ENCODE data around the gene IRF1. TPM values are rescaled to one million over a fixed set of nuclear protein-coding genes. Genes with fewer than 3 reads are reported as not detected.

IRF1 gene
- total RNA-seq, 1 donor from 2014 or later = 155 TPM

DNA sequence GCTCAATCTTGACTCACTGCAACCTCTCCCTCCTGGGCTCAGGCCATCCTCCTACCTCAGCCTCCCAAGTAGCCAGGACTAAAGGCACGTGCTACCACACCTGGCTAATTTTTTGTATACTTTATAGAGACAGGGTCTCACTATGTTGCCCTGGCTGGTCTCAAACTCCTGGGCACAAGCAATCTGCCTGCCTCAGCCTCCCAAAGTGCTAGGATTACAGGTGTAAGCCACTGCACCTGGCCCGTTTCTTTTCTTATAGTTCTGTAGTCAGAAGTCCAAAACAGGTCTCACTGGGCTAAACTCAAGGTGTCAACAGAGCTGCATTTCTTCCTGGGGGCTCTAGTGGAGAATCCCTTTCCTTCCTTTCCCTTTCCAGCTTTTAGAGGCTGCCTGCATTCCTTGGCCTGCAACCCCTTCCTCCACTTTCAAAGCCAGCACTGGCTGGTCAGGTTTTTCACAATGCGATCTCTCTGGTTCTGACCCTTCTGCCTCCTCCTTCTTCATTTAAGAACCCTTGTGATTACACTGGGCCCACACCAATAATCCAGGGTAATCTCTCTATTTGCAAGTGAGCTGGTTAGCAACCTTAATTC is 16.3 kb downstream of the IRF1 start:
- no peaks in the 10 kb centered on the region for H3K27me3 Mint-ChIP-seq (ENCODE audit: low read depth)

DNA sequence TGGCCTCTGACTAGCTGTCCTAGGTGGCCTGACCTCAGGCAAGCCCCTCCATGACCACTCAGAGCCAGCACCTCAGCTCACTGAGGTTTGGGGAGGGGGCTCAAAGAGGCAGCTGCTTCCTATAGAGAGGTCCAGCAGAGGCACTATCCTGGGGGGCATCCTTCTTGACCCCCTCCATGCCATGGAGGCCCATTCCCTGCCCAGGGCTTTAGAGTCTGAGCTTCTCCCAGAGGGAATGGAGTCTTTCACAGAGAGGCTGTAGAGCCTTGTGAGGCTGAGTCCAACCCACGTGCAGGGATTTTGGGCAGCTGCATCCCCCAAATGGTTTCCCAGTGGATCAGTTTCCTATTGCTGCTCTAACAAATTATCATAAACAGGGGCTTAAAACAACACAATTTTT is 16.9 kb downstream of the IRF1 start:
- Mint-ChIP-seq H3K36me3 (ENCODE audit: low read depth) (peaks cover 24% of the 10 kb centered on the region), H3K4me1 (ENCODE audit: low read depth) (peaks cover 56% of the 10 kb centered on the region), H3K27me3 (ENCODE audit: low read depth) (no peaks in the 10 kb centered on the region), H3K27ac (peak overlapping the region; percentile 94), H3K4me3 (ENCODE audit: low read depth) (no peak overlapping the region), H3K9me3 (no peaks in the 10 kb centered on the region)
- DNase-seq (ENCODE audit: low spot score) = no peak
- intact Hi-C loops (cut with micrococcal nuclease) = loop anchor here (2.0 kb wide), 1 partner anchor 15 kb away; no protein-coding TSS in a partner anchor

More for the DNA sequence above, 16.3 kb downstream of the IRF1 start:
- peaks cover 18% of the 10 kb centered on the region for H3K36me3 Mint-ChIP-seq (ENCODE audit: low read depth)
- no peak for DNase-seq (ENCODE audit: low spot score)
- peaks cover 51% of the 10 kb centered on the region for H3K4me1 Mint-ChIP-seq (ENCODE audit: low read depth)
- peak overlapping the region; percentile 44 for H3K27ac Mint-ChIP-seq
- intact Hi-C loops (cut with micrococcal nuclease) = no loop called here
- H3K9me3 Mint-ChIP-seq = no peaks in the 10 kb centered on the region
- no peak overlapping the region for H3K4me3 Mint-ChIP-seq (ENCODE audit: low read depth)

DNA sequence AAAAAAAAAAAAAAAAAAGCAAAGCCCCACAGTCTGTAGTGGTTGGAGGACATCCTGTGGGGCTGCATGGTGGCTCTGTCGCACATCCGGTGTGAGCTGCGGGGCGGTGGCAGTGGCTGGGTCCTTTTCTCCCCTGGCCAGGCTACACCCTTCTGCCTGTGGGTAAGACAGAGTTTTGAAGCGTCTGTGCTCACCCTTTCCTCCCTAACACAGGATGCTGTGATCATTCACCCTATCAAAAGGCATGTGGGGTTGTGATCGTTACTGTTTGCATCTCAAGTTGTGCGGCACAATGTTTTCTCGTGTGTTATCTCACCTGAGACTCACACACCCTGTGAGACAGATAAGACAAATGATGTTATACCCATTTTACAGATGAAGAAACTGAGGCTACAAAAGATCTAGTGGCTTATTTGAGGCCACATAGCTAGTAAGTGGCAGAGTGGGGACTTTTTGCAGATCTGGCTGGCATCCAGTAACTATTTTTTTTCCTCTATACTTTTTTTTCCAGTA is 17.5 kb downstream of the IRF1 start:
- peak overlapping the region; percentile 94 for H3K27ac Mint-ChIP-seq
- intact Hi-C loops (cut with micrococcal nuclease) = loop anchor here (2.0 kb wide), 1 partner anchor 14 kb away; no protein-coding TSS in a partner anchor
- peaks cover 58% of the 10 kb centered on the region for H3K4me1 Mint-ChIP-seq (ENCODE audit: low read depth)
- H3K4me3 Mint-ChIP-seq (ENCODE audit: low read depth) = peak overlapping the region; percentile 51
- peak; percentile 86 for DNase-seq (ENCODE audit: low spot score)
- H3K27me3 Mint-ChIP-seq (ENCODE audit: low read depth) = no peaks in the 10 kb centered on the region
- H3K36me3 Mint-ChIP-seq (ENCODE audit: low read depth) = peaks cover 27% of the 10 kb centered on the region
- no peaks in the 10 kb centered on the region for H3K9me3 Mint-ChIP-seq

DNA sequence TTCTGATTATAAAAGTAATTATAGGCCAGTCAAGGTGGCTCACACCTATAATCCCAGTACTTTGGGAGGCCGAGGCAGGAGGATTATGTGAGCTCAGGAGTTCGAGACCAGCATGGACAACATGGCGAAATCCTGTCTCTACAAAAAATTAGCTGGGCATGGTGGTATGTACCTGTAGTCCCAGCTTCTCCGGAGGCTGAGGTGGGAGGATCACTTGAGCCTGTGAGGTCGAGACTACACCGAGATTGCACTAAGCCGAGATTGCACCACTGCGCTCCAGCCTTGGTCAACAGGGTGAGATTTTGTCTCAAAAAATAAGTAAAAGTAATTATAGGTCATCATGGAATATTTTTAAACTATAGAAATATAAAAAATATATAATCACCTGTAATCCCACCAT is 18.1 kb downstream of the IRF1 start:
- Mint-ChIP-seq H3K4me1 (ENCODE audit: low read depth) (peaks cover 63% of the 10 kb centered on the region), H3K9me3 (no peaks in the 10 kb centered on the region), H3K27me3 (ENCODE audit: low read depth) (no peaks in the 10 kb centered on the region), H3K4me3 (ENCODE audit: low read depth) (no peak overlapping the region), H3K27ac (no peak overlapping the region), H3K36me3 (ENCODE audit: low read depth) (peaks cover 27% of the 10 kb centered on the region)
- DNase-seq (ENCODE audit: low spot score) = no peak
- intact Hi-C loops (cut with micrococcal nuclease) = loop anchor here (2.0 kb wide), 1 partner anchor 14 kb away; no protein-coding TSS in a partner anchor

DNA sequence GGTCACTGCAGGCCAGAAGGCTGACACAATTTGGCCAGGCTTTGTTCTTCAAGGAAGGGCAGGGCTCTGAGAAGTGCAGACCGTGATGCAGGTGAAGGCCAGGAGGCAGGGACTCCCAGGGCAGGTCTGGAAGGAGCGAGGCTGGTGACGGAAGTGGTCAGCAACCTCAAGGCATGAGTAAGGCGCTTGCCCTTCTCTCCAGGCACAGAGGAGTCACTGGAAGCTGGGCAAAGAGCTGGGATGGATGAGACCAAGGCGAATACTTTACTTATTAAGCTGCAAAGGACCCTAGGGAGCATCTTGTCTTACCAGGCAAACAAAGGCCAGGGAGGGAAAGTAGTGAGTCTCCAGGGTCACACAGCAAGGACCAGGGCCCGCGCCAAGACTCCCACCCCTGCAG is 18.6 kb downstream of the IRF1 start:
- intact Hi-C loops (cut with micrococcal nuclease) = loop anchor here (2.0 kb wide), 1 partner anchor 13 kb away; no protein-coding TSS in a partner anchor
- H3K4me3 Mint-ChIP-seq (ENCODE audit: low read depth) = peak overlapping the region; percentile 18
- no peaks in the 10 kb centered on the region for H3K9me3 Mint-ChIP-seq
- no peak for DNase-seq (ENCODE audit: low spot score)
- peak overlapping the region; percentile 74 for H3K27ac Mint-ChIP-seq
- peaks cover 30% of the 10 kb centered on the region for H3K36me3 Mint-ChIP-seq (ENCODE audit: low read depth)
- H3K27me3 Mint-ChIP-seq (ENCODE audit: low read depth) = no peaks in the 10 kb centered on the region
- peaks cover 68% of the 10 kb centered on the region for H3K4me1 Mint-ChIP-seq (ENCODE audit: low read depth)

DNA sequence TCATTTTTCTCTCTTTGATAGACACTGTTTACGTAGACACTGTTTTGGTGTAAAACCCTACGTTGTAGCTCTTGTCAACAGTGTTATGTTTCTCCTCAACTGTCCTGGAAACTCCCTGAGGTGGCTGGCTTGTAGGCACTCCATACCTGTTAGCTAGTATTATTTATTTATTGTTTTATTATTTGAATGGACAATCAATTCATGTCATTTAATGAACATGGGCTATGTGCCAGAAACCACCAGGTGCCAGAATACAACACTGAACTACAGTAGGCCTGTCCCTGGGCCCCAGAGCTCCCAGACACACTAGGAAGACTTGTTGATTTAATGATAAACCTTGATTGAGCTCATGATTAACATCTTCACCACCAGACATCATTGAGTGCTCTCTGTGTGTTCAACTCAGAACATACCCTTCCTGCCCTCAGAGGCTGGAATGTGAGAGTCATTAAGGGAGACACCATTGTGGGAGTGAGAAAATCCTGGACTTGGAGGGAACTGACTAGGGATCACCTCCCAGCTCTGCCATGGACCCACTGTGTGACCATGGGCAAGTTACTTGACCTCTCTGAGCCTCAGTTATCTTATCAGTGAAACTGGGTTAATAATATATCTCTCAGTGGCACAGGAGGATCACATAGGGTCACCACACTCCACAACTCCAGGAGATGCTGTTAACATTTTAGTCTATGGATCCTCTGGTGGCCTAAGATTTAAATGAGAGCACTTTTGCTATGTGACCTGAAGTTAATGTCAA is 19.2 kb downstream of the IRF1 start:
- DNase-seq (ENCODE audit: low spot score) = no peak
- H3K9me3 Mint-ChIP-seq = no peaks in the 10 kb centered on the region
- H3K36me3 Mint-ChIP-seq (ENCODE audit: low read depth) = peaks cover 30% of the 10 kb centered on the region
- no peaks in the 10 kb centered on the region for H3K27me3 Mint-ChIP-seq (ENCODE audit: low read depth)
- peak overlapping the region; percentile 74 for H3K27ac Mint-ChIP-seq
- intact Hi-C loops (cut with micrococcal nuclease) = no loop called here
- peak overlapping the region; percentile 18 for H3K4me3 Mint-ChIP-seq (ENCODE audit: low read depth)
- peaks cover 74% of the 10 kb centered on the region for H3K4me1 Mint-ChIP-seq (ENCODE audit: low read depth)

DNA sequence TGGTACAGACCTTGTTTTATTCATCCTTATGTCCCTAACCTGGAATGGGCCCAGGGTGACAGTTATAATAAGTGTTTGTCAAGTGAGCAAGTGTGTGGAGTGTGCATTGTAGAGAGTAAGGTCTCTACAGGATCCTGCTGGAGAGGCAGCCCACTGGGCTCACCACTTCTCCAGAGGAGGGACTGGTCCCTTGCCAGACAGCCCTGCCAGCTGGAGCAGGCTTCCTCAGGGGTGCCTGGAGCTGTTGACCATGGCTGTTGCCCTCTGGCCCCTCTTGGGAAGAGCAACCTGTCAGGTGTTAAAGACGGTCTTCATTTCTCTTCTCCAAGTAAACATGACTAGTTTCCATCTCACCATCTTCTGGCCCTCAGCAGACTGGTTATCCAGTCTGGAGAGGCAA is 20.0 kb downstream of the IRF1 start:
- intact Hi-C loops (cut with micrococcal nuclease) = no loop called here
- H3K27me3 Mint-ChIP-seq (ENCODE audit: low read depth) = no peaks in the 10 kb centered on the region
- peak overlapping the region; percentile 38 for H3K27ac Mint-ChIP-seq
- H3K9me3 Mint-ChIP-seq = no peaks in the 10 kb centered on the region
- peaks cover 25% of the 10 kb centered on the region for H3K36me3 Mint-ChIP-seq (ENCODE audit: low read depth)
- H3K4me3 Mint-ChIP-seq (ENCODE audit: low read depth) = no peak overlapping the region
- H3K4me1 Mint-ChIP-seq (ENCODE audit: low read depth) = peaks cover 76% of the 10 kb centered on the region
- no peak for DNase-seq (ENCODE audit: low spot score)

DNA sequence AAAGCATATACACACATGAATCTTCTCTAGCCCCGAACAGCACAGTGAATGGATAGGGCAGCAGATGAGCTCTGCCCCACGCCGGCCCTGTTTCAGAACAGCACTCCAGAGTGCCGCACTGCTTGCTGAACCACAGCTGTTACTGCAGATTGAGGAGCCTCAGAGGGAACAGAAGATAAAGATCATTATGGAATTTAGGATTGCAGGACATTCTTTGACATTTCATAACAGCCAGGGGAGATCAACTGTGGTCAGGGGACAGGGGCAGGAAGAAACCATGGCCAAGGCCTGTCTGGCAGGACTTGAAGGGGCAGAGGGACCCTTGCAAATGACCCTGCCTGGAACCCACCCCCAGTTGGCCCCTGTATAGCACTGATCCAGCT is 20.6 kb downstream of the IRF1 start:
- H3K36me3 Mint-ChIP-seq (ENCODE audit: low read depth) = peaks cover 26% of the 10 kb centered on the region
- H3K27me3 Mint-ChIP-seq (ENCODE audit: low read depth) = no peaks in the 10 kb centered on the region
- H3K27ac Mint-ChIP-seq = no peak overlapping the region
- H3K4me3 Mint-ChIP-seq (ENCODE audit: low read depth) = no peak overlapping the region
- intact Hi-C loops (cut with micrococcal nuclease) = no loop called here
- no peak for DNase-seq (ENCODE audit: low spot score)
- peaks cover 82% of the 10 kb centered on the region for H3K4me1 Mint-ChIP-seq (ENCODE audit: low read depth)
- no peaks in the 10 kb centered on the region for H3K9me3 Mint-ChIP-seq

DNA sequence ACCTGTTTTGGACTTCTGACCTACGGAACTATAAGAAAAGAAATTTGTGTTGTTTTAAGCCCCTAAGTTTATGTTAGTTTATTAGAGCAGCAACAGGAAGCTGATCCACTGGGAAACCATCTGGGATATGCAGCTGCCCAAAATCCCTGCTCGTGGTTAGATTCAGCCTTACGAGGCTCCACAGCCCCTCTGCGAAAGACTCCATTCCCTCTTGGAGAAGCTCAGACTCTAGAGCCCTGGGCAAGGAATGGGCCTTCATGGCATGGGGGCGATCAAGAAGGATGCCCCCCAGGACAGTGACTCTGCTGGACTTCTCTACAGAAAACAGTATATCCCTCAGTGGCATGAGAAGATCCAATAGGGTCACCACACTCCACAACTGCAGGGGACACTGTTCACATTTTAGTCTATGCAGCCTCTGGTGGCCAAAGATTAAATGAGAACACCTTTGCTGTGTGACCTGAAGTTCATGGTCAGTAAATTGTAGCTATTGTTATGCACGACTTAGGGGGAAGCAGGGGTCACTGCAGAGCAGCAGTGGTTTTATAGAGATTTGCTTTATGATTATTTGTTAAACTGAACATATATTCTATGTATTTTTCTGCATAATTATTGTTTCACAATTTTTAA is 21.1 kb downstream of the IRF1 start:
- Mint-ChIP-seq H3K27ac (no peak overlapping the region), H3K36me3 (ENCODE audit: low read depth) (peaks cover 31% of the 10 kb centered on the region), H3K27me3 (ENCODE audit: low read depth) (no peaks in the 10 kb centered on the region), H3K9me3 (no peaks in the 10 kb centered on the region), H3K4me3 (ENCODE audit: low read depth) (no peak overlapping the region), H3K4me1 (ENCODE audit: low read depth) (peaks cover 82% of the 10 kb centered on the region)
- intact Hi-C loops (cut with micrococcal nuclease) = no loop called here
- DNase-seq (ENCODE audit: low spot score) = no peak

DNA sequence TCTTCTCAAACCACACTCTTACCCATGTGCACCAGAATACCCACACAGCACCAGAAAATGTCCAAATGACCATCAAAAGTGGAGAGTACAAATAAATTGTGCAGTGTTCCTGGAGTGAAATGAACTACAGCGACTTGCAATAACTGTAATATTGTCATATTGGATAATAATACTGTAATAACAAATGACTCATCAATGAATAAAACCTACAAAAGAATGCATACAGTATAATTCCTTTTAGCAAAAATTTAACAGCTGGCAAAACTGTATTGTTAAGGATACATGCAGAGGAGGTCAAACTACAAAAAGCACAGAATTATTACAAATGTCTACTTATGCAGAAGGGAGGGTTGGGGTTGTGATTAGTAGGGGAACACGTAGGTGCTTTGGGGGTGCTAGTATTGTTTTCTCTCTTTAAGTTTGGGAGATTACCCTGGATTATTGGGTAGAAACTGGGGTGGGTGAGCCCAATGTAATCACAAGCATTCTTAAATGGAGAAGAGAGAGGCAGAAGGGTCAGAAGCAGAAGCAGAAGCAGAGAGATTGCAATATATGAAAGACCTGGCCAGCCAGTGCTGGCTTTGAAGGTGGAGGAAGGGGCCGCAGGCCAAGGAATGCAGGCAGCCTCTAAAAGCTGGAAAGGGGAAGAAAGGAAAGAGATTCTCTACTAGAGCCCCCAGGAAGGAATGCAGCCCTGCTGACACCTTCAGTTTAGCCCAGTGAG is 21.8 kb downstream of the IRF1 start:
- Mint-ChIP-seq H3K27ac (no peak overlapping the region), H3K4me1 (ENCODE audit: low read depth) (peaks cover 84% of the 10 kb centered on the region), H3K9me3 (no peaks in the 10 kb centered on the region), H3K4me3 (ENCODE audit: low read depth) (no peak overlapping the region), H3K27me3 (ENCODE audit: low read depth) (no peaks in the 10 kb centered on the region), H3K36me3 (ENCODE audit: low read depth) (peaks cover 32% of the 10 kb centered on the region)
- intact Hi-C loops (cut with micrococcal nuclease) = no loop called here
- no peak for DNase-seq (ENCODE audit: low spot score)

DNA sequence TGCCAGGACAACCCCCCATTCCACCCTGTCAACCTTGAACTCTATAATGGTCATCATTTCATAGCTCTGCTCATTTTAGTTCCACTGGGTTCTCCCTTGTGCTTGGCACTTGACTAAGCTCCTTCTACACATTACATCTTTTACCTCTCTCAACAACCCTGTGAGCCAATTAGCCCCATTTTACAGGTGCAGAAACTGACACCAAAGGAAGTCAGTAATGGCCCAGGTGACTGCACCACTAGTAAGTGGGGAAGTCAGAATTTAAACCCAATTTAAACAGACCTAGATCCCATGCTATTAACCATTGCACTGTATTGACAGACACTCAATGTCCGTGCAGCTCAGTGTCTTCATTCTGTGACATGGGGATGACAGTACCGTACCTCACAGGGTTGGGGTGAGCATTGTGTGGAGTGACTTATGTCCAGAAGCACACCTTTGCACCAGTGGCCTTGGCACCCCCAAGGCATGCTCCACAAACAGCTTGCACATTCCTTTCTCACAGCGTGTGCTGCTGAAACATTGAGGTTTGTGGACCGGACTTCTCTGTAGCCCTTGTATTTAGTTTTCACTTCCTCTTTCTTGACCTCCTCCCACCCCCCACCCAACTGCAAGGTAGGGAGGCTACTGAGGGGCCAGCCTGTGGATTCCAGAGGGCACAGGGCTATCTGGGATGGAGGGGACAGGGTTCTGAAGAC is 23.1 kb downstream of the IRF1 start:
- Mint-ChIP-seq H3K36me3 (ENCODE audit: low read depth) (peaks cover 36% of the 10 kb centered on the region), H3K4me3 (ENCODE audit: low read depth) (no peak overlapping the region), H3K4me1 (ENCODE audit: low read depth) (peaks cover 85% of the 10 kb centered on the region), H3K27ac (peak overlapping the region; percentile 51), H3K9me3 (no peaks in the 10 kb centered on the region), H3K27me3 (ENCODE audit: low read depth) (no peaks in the 10 kb centered on the region)
- DNase-seq (ENCODE audit: low spot score) = no peak
- intact Hi-C loops (cut with micrococcal nuclease) = no loop called here

Measured in activated T-helper 2 cell treated with anti-CD3 and anti-CD28 coated beads, Interferon-gamma antibody, Interleukin-2, Interleukin-4, amounts not matched to agents 10 μg/mL and 5 μg/mL and 100 μg/mL, durations not matched to agents 14 hours and 24 hours and 36 hours (primary cell).